HG02884 (cell line): ENCODE results near the gene TNFRSF19.
"Not testable (repeated sequence)": the region's sequence is repeated elsewhere in the genome, so short reads cannot be mapped to it uniquely, and the experiment has no call there.

ENCODE experiments used
- ATAC-seq: cut with Tn5 transposase; IDR thresholded peaks from one replicate; pipeline ENCODE4 v1.9.1; 2021; ENCODE audit warnings: mild to moderate bottlenecking, moderate library complexity; ENCODE audit not compliant: unreplicated experiment

TNFRSF19 gene

GRCh38 chr13:23570099-23570920, at the start of gene TNFRSF19:
TNFRSF19 (plus strand) TSS chr13:23570412; CDS start chr13:23590184, 19,772 bp downstream.
- no peak for ATAC-seq

GRCh38 chr13:23529926-23530325, 40.3 kb upstream of the TNFRSF19 start:
- ATAC-seq, result not testable (repeated sequence)

GRCh38 chr13:23531446-23531845, 38.8 kb upstream of the TNFRSF19 start:
- ATAC-seq, result no peak

GRCh38 chr13:23534090-23534489, 36.1 kb upstream of the TNFRSF19 start:
- ATAC-seq, result no peak

GRCh38 chr13:23541221-23541824, 28.9 kb upstream of the TNFRSF19 start:
- no peak for ATAC-seq

- no peak for ATAC-seq
These were observed 25.5 kb upstream of the TNFRSF19 start for GRCh38 chr13:23544668-23545067.

- ATAC-seq, result no peak
These were observed 23.1 kb upstream of the TNFRSF19 start for GRCh38 chr13:23547000-23547590.

- ATAC-seq, result no peak
These were observed 20.5 kb upstream of the TNFRSF19 start for GRCh38 chr13:23549724-23550123.

- no peak for ATAC-seq
These were observed 20.0 kb upstream of the TNFRSF19 start for GRCh38 chr13:23550163-23550562.

GRCh38 chr13:23551213-23552008, 18.8 kb upstream of the TNFRSF19 start:
- ATAC-seq, result no peak

- no peak for ATAC-seq
These were observed 18.0 kb upstream of the TNFRSF19 start for GRCh38 chr13:23552171-23552570.

- no peak for ATAC-seq
These were observed 17.6 kb upstream of the TNFRSF19 start for GRCh38 chr13:23552661-23553060.

GRCh38 chr13:23554000-23554399, 16.2 kb upstream of the TNFRSF19 start:
- no peak for ATAC-seq

- ATAC-seq, result no peak
These were observed 13.2 kb upstream of the TNFRSF19 start for GRCh38 chr13:23557043-23557442.

- no peak for ATAC-seq
These were observed 12.5 kb upstream of the TNFRSF19 start for GRCh38 chr13:23557733-23558132.

- ATAC-seq, result no peak
These were observed 11.3 kb upstream of the TNFRSF19 start for GRCh38 chr13:23558675-23559536.

- peak; percentile 21 for ATAC-seq
These were observed 9.6 kb upstream of the TNFRSF19 start for GRCh38 chr13:23560571-23561089.

GRCh38 chr13:23561261-23561660, 9.0 kb upstream of the TNFRSF19 start:
- ATAC-seq, result peak; percentile 86

- ATAC-seq, result no peak
These were observed 6.9 kb upstream of the TNFRSF19 start for GRCh38 chr13:23563085-23563845.
